Endothelial cell (in vitro differentiated cells): ENCODE results near the gene ACVR1B. TPM values are rescaled to one million over a fixed set of nuclear protein-coding genes. Genes with fewer than 3 reads are reported as not detected.

Source experiments
- DNase-seq: peaks from one replicate; pipeline ENCODE4 v3.0.0; 2021; ENCODE audit warnings: low spot score
- H3K27ac Mint-ChIP-seq: one replicate; pipeline ENCODE4 v1.8.0; 2021; ENCODE audit warnings: mixed read lengths, inconsistent platforms; ENCODE audit not compliant: unreplicated experiment
- H3K27me3 Mint-ChIP-seq: one replicate; pipeline ENCODE4 v1.8.0; 2021; ENCODE audit warnings: mild to moderate bottlenecking, moderate library complexity, mixed read lengths, inconsistent platforms; ENCODE audit not compliant: unreplicated experiment
- H3K36me3 Mint-ChIP-seq: one replicate; pipeline ENCODE4 v1.8.0; 2021; ENCODE audit warnings: mild to moderate bottlenecking, low read depth, mixed read lengths, inconsistent platforms; ENCODE audit not compliant: unreplicated experiment
- H3K4me1 Mint-ChIP-seq: one replicate; pipeline ENCODE4 v1.8.0; 2021; ENCODE audit warnings: mild to moderate bottlenecking, mixed read lengths, inconsistent platforms; ENCODE audit not compliant: unreplicated experiment
- H3K4me3 Mint-ChIP-seq: one replicate; pipeline ENCODE4 v1.8.0; 2021; ENCODE audit warnings: mild to moderate bottlenecking, mixed read lengths, inconsistent platforms; ENCODE audit not compliant: unreplicated experiment
- H3K9me3 Mint-ChIP-seq: one replicate; pipeline ENCODE4 v1.8.0; 2021; ENCODE audit warnings: mixed read lengths, inconsistent platforms; ENCODE audit not compliant: unreplicated experiment
- CTCF ChIP-seq: fragments of 200-600 bp; sonication (generic); IDR thresholded peaks from one replicate; pipeline ENCODE4 v1.5.0; 2021; ENCODE audit warnings: antibody characterized with exemption; ENCODE audit not compliant: unreplicated experiment
- total RNA-seq: library from RNA; stranded (reverse); fragmentation: NEBNext Ultra II Directional; extraction: Animal tissue kit (Norgen Biotek cat#: 25700); gene quantifications from one replicate; pipeline ENCODE4 v1.2.1, GENCODE V29; 2021; ENCODE audit not compliant: unreplicated experiment

The ACVR1B gene
- total RNA-seq, 1 donor from 2014 or later = 30.5 TPM

- peaks cover 28% of the 10 kb centered on the region for H3K36me3 Mint-ChIP-seq
- no peaks in the 10 kb centered on the region for H3K9me3 Mint-ChIP-seq
- TF ChIP-seq CTCF = no peak
- DNase-seq = no peak
- no peak overlapping the region for H3K4me3 Mint-ChIP-seq
- H3K27ac Mint-ChIP-seq = no peak overlapping the region
- H3K27me3 Mint-ChIP-seq = peaks cover 6% of the 10 kb centered on the region
- H3K4me1 Mint-ChIP-seq = peaks cover 18% of the 10 kb centered on the region
These were observed 43.5 kb downstream of the ACVR1B start for GRCh38 chr12:51994959-51995358.

GRCh38 chr12:51997136-51997535, 45.6 kb downstream of the ACVR1B start:
- no peak for TF ChIP-seq CTCF
- H3K36me3 Mint-ChIP-seq = peaks cover 25% of the 10 kb centered on the region
- H3K4me3 Mint-ChIP-seq = no peak overlapping the region
- no peak for DNase-seq
- no peak overlapping the region for H3K27ac Mint-ChIP-seq
- no peaks in the 10 kb centered on the region for H3K9me3 Mint-ChIP-seq
- H3K4me1 Mint-ChIP-seq = peaks cover 18% of the 10 kb centered on the region
- H3K27me3 Mint-ChIP-seq = peaks cover 4% of the 10 kb centered on the region

- no peak for DNase-seq
- no peaks in the 10 kb centered on the region for H3K9me3 Mint-ChIP-seq
- peaks cover 14% of the 10 kb centered on the region for H3K27me3 Mint-ChIP-seq
- H3K4me1 Mint-ChIP-seq = peaks cover 11% of the 10 kb centered on the region
- H3K36me3 Mint-ChIP-seq = peaks cover 15% of the 10 kb centered on the region
- H3K27ac Mint-ChIP-seq = no peak overlapping the region
- TF ChIP-seq CTCF = no peak
- H3K4me3 Mint-ChIP-seq = peak overlapping the region; percentile 29
These were observed 51.6 kb downstream of the ACVR1B start for GRCh38 chr12:52003016-52003550.

- H3K27me3 Mint-ChIP-seq = peaks cover 14% of the 10 kb centered on the region
- peaks cover 16% of the 10 kb centered on the region for H3K4me1 Mint-ChIP-seq
- H3K9me3 Mint-ChIP-seq = no peaks in the 10 kb centered on the region
- no peak overlapping the region for H3K4me3 Mint-ChIP-seq
- H3K36me3 Mint-ChIP-seq = peaks cover 13% of the 10 kb centered on the region
- no peak overlapping the region for H3K27ac Mint-ChIP-seq
- TF ChIP-seq CTCF = no peak
- DNase-seq = no peak
These were observed 52.1 kb downstream of the ACVR1B start for GRCh38 chr12:52003591-52003990.

- peaks cover 20% of the 10 kb centered on the region for H3K4me1 Mint-ChIP-seq
- peaks cover 13% of the 10 kb centered on the region for H3K36me3 Mint-ChIP-seq
- no peak for TF ChIP-seq CTCF
- no peaks in the 10 kb centered on the region for H3K9me3 Mint-ChIP-seq
- peak; percentile 66 for DNase-seq
- H3K4me3 Mint-ChIP-seq = no peak overlapping the region
- peaks cover 14% of the 10 kb centered on the region for H3K27me3 Mint-ChIP-seq
- H3K27ac Mint-ChIP-seq = no peak overlapping the region
These were observed 52.6 kb downstream of the ACVR1B start for GRCh38 chr12:52004042-52004648.
